H1 (cell line): ENCODE results near the gene SPATA6L. TPM values are rescaled to one million over a fixed set of nuclear protein-coding genes. Genes with fewer than 3 reads are reported as not detected.

Experiments
- POU5F1 ChIP-seq: IDR thresholded peaks from 2 replicates; pipeline ENCODE4 v1.6.1; 2011; ENCODE audit warnings: low read depth, mild to moderate bottlenecking, low read length, moderate library complexity
- ZNF274 ChIP-seq: IDR thresholded peaks from 2 replicates; pipeline ENCODE4 v1.7.0; 2012; ENCODE audit warnings: low read length, borderline replicate concordance; ENCODE audit errors: extremely low read depth
- polyA plus RNA-seq, 7 experiments: library from polyadenylated mRNA; depleted of rRNA in 3 of 7; stranded (reverse) in 5 of 7; unstranded in 2 of 7; fragments of >200 nt in 5 of 7; fragments of 200-250 nt in 2 of 7; gene quantifications; 1 replicate in 5 of 7; 2 replicates in 1 of 7; 4 replicates in 1 of 7; pipeline versions ENCODE4 v1.2.1 to v1.2.3, GENCODE V29; 2011 to 2013; ENCODE audit warnings: missing spikeins in 2 of 7, mixed read lengths in 2 of 7
- total RNA-seq: library from RNA; stranded (reverse); fragmentation: NEBNext Ultra II Directional; extraction: Animal tissue kit (Norgen Biotek cat#: 25700); gene quantifications from 2 replicates; pipeline ENCODE4 v1.2.1, GENCODE V29; 2021
- TF ChIP-seq, protein P1 (sequence below): IDR thresholded peaks from 2 replicates; pipeline ENCODE4 v1.6.1; 2011; ENCODE audit warnings: low read length, improper control_type of control experiment

The SPATA6L gene
- total and polyA plus RNA-seq, 2 of the 8 experiments (the other 6 are each of a cell fraction or from before 2014, with no cell fraction given): 0.57 to 1.1 TPM

DNA sequence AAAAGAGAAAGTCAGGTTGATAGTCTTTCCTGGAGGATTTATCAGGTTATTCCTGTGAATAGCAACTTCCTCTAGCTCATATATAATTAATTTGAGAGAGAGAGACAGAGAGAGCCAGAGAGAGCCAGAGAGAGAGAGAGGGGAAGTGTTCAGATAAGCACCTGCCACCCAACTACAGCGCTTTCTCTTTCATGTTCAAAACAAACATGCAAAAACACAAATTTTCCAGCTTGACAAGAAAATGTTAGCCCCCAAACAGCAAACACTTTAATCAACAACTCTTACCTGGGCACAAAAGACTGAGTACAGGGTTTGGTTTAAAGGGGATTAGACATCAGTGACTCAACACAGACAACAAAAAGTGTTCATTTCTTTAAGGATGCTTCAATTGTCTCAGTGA, 65.9 kb downstream of the SPATA6L start (continued):
- no peak for TF ChIP-seq ZNF274
- TF ChIP-seq, protein P1, sequence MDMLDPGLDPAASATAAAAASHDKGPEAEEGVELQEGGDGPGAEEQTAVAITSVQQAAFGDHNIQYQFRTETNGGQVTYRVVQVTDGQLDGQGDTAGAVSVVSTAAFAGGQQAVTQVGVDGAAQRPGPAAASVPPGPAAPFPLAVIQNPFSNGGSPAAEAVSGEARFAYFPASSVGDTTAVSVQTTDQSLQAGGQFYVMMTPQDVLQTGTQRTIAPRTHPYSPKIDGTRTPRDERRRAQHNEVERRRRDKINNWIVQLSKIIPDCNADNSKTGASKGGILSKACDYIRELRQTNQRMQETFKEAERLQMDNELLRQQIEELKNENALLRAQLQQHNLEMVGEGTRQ: no peak
- no peak for TF ChIP-seq POU5F1
